ENCODE results near the gene MCF2L2. TPM values are rescaled to one million over a fixed set of nuclear protein-coding genes. Genes with fewer than 3 reads are reported as not detected.
"Not testable (repeated sequence)": the region's sequence is repeated elsewhere in the genome, so short reads cannot be mapped to it uniquely, and the experiment has no call there.

The MCF2L2 gene
- total and polyA plus RNA-seq, 7 donors: 0.99 to 5.0 (median 4.0) TPM; not detected in 1

DNA sequence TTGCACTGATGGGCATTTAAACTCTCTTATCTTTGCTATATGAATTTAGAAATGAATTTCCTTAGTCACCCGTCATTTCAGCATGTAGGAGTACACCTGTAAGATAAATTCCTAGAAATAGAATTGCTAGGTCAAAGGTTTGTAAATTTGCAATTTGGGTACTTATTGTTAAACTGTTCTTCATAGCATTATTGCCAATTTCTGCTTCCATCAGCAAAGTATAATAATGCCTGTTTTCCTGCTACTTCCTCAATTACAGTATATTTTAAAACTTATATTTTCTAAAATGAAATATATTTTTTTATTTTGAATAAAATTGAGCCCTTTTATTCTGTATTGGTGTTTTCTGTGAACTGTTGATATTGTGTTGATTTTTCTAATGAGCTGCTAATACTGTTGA, 16.3 kb upstream of the MCF2L2 start:
- Histone ChIP-seq H3K27ac (no peak overlapping the region), H3K4me1 (peaks cover 0 to 19% (median 9%) of the 10 kb centered on the region in 4 donors), H3K27me3 (no peaks in the 10 kb centered on the region), H3K9me3 (peaks cover 0 to 5% (median 3%) of the 10 kb centered on the region in 4 donors), H3K36me3 (no peaks in the 10 kb centered on the region), H3K4me3 (no peak overlapping the region)
- 91 to 96% methylated on average over 1 of the region's 1 CpG for WGBS, 2 donors
- TF ChIP-seq POLR2A (IDR thresholded peaks at IDR 0.05) (no peak), POLR2AphosphoS5 (IDR thresholded peaks at IDR 0.05) (no peak), EP300 (IDR thresholded peaks at IDR 0.05) (no peak)
- TF ChIP-seq, protein P1, sequence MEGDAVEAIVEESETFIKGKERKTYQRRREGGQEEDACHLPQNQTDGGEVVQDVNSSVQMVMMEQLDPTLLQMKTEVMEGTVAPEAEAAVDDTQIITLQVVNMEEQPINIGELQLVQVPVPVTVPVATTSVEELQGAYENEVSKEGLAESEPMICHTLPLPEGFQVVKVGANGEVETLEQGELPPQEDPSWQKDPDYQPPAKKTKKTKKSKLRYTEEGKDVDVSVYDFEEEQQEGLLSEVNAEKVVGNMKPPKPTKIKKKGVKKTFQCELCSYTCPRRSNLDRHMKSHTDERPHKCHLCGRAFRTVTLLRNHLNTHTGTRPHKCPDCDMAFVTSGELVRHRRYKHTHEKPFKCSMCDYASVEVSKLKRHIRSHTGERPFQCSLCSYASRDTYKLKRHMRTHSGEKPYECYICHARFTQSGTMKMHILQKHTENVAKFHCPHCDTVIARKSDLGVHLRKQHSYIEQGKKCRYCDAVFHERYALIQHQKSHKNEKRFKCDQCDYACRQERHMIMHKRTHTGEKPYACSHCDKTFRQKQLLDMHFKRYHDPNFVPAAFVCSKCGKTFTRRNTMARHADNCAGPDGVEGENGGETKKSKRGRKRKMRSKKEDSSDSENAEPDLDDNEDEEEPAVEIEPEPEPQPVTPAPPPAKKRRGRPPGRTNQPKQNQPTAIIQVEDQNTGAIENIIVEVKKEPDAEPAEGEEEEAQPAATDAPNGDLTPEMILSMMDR (IDR thresholded peaks at IDR 0.05): no peak
- no peak for DNase-seq
- intact Hi-C loops (cut with DNase I): no loop called here

DNA sequence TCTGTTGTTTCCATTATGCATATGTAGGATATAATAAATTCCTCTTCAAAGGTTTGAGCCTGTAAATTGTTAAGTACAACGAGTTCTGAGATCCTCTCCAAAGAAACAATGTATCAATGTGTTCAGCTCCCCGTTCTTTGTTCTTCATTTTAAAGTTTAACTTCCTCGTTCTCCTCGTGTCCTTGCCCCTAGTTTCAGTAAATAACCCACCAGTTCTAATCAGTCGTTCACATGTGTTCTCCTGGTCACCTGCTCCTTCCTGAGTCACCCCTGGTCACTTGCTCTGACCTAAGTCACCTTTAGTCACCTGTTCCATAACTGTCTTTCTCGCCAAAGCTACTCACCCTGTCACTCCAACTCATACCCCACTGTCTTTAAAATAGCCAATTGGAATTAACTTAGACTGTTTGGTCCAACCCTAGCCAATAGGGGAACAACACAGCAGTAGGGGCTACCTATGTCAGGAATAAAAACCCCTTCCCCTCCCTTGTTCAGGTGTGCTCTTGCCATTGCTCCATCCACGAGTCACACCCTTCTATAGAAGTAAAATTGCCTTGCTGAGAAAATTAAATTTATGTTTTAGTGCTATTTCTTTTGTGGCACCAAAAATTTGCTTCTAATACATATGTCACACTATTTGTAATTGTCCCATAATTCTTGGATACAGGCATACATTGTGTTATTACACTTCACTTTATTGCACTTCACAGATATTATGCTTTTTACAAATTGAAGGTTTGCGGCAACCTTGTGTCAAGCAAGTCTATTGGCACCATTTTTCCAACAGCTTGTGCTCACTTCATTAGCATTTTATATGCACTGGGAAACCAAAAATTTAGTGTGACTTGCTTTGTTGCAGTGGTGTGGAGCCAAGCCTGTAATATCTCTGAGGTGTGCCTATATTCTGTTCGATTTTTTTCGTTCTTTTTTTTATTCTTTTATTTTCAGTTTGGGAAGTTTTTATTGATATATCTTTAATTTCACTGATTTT, 15.3 kb upstream of the MCF2L2 start:
- Histone ChIP-seq H3K9me3 (peaks cover 0 to 5% (median 3%) of the 10 kb centered on the region in 4 donors), H3K4me1 (peaks cover 0 to 8% (median 3%) of the 10 kb centered on the region in 4 donors), H3K27me3 (no peaks in the 10 kb centered on the region), H3K27ac (no peak overlapping the region), H3K4me3 (no peak overlapping the region), H3K36me3 (no peaks in the 10 kb centered on the region)
- WGBS, 2 donors: 86 to 90% methylated on average over 10 of the region's 10 CpGs
- no peak for DNase-seq
- intact Hi-C loops (cut with DNase I): no loop called here
- TF ChIP-seq POLR2A (IDR thresholded peaks at IDR 0.05) (no peak), POLR2AphosphoS5 (IDR thresholded peaks at IDR 0.05) (no peak), EP300 (IDR thresholded peaks at IDR 0.05) (no peak)
- TF ChIP-seq, protein P1 (IDR thresholded peaks at IDR 0.05): no peak

DNA sequence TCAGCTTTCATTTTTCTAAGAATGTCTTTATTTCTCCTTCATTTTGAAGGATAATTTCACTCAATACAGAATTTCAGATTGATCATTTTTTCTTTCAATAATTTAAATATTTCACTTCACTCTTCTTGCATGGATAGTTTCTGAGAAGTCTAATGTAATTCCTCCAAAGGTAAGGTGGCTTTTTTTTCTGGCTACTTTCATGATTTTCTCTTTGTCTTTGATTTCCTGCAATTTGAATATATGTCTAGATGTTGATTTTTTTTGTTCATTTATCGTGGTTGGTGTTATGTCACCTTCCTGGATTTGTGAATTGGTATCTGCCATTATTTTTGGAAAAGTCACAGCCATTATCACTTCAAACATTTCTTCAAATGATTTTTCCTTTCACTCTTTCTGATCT, 14.6 kb upstream of the MCF2L2 start:
- Histone ChIP-seq H3K9me3 (peaks cover 0 to 5% (median 3%) of the 10 kb centered on the region in 4 donors), H3K27me3 (no peaks in the 10 kb centered on the region), H3K4me1 (peaks cover 0 to 1% (median 0%) of the 10 kb centered on the region in 4 donors), H3K27ac (no peak overlapping the region), H3K36me3 (no peaks in the 10 kb centered on the region), H3K4me3 (no peak overlapping the region)
- intact Hi-C loops (cut with DNase I): no loop called here
- DNase-seq: no peak
- TF ChIP-seq POLR2A (IDR thresholded peaks at IDR 0.05) (no peak), EP300 (IDR thresholded peaks at IDR 0.05) (no peak), POLR2AphosphoS5 (IDR thresholded peaks at IDR 0.05) (no peak)
- TF ChIP-seq, protein P1 (IDR thresholded peaks at IDR 0.05): no peak
- WGBS, 2 donors: 89 to 90% methylated on average over 1 of the region's 1 CpG

DNA sequence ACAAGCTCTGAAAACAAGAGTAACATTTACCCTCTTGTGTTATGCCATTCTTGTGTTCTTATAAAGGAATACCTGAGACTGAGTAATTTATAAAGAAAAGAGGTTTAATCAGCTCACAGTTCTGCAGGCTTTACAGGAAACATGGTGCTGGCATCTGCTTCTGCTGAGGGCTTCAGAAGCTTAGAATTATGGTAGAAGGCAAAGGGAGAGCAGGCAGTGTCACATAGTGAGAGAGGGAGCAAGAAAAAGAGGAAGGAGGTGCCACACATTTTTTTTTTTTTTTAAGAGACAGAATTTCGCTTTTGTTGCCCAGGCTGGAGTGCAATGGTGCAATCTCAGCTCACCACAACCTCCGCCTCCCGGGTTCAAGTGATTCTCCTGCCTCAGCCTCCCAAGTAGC, 12.1 kb upstream of the MCF2L2 start:
- intact Hi-C loops (cut with DNase I); H3K27ac ChIP-seq; H3K4me3 ChIP-seq; H3K27me3 ChIP-seq; H3K4me1 ChIP-seq; H3K9me3 ChIP-seq; DNase-seq; H3K36me3 ChIP-seq: not testable (repeated sequence)
- 83 to 94% methylated on average over 3 of the region's 3 CpGs for whole genome bisulfite sequencing, 2 donors

DNA sequence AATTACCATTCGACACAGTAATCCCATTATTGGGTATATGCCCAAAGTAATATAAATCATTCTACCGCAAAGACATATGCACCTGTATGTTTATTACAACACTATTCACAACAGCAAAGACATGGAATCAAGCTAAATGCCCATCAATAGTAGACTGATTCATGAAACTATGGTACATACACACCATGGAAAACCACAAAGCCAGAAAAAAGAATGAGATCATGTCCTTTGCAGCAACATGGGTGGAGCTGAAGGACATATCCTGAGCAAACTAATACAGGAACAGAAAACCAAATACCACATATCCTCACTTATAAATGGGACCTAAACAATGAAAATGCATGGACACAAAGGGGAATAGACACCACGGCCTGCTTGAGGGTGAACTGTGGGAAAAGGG, 11.1 kb upstream of the MCF2L2 start:
- intact Hi-C loops (cut with DNase I): no loop called here
- no peak for TF ChIP-seq POLR2AphosphoS5 (IDR thresholded peaks at IDR 0.05)
- TF ChIP-seq EP300 (IDR thresholded peaks at IDR 0.05): no peak
- TF ChIP-seq POLR2A (IDR thresholded peaks at IDR 0.05): no peak
- TF ChIP-seq, protein P1 (IDR thresholded peaks at IDR 0.05): no peak
- no peak overlapping the region for H3K27ac ChIP-seq
- no peaks in the 10 kb centered on the region for H3K27me3 ChIP-seq
- H3K4me1 ChIP-seq: no peaks in the 10 kb centered on the region
- no peaks in the 10 kb centered on the region for H3K36me3 ChIP-seq
- no peak for DNase-seq
- WGBS, 2 donors: 60 to 87% methylated on average over 3 of the region's 3 CpGs
- peaks cover 0 to 5% (median 3%) of the 10 kb centered on the region in 4 donors for H3K9me3 ChIP-seq
- no peak overlapping the region for H3K4me3 ChIP-seq
